Endothelial cell of hepatic sinusoid (primary cell): ENCODE results near the gene PTGER1.
"Not testable (repeated sequence)": the region's sequence is repeated elsewhere in the genome, so short reads cannot be mapped to it uniquely, and the experiment has no call there.

Experiments used
- in situ Hi-C: cut with HindIII; loops from 2 replicates; pipeline ENCODE4 v1.10.0; 2017; ENCODE audit warnings: low sequenced_read_pairs

The PTGER1 gene

GRCh38 chr19:14504575-14504974 lies 29.4 kb upstream of the PTGER1 start:
- in situ Hi-C loops: not testable (repeated sequence)

- in situ Hi-C loops: no loop called here
These were observed 28.1 kb upstream of the PTGER1 start for GRCh38 chr19:14503285-14503684.

- in situ Hi-C loops: no loop called here
These were observed 27.4 kb upstream of the PTGER1 start for GRCh38 chr19:14502334-14503092.

GRCh38 chr19:14497228-14497921 lies 22.2 kb upstream of the PTGER1 start:
- in situ Hi-C loops: no loop called here

GRCh38 chr19:14496834-14497227 lies 21.7 kb upstream of the PTGER1 start:
- in situ Hi-C loops: no loop called here

- in situ Hi-C loops: no loop called here
These were observed 21.1 kb upstream of the PTGER1 start, which contains the start of gene GIPC1 for GRCh38 chr19:14496029-14496833. TSS of gene GIPC1 (minus strand) at chr19:14496127. CDS start at chr19:14482976, 13,151 bp downstream.

- in situ Hi-C loops: no loop called here
These were observed 20.5 kb upstream of the PTGER1 start for GRCh38 chr19:14495672-14496028.

- in situ Hi-C loops: no loop called here
These were observed 19.9 kb upstream of the PTGER1 start for GRCh38 chr19:14494910-14495671.

GRCh38 chr19:14494411-14494810 lies 19.3 kb upstream of the PTGER1 start:
- in situ Hi-C loops: no loop called here

- in situ Hi-C loops: no loop called here
These were observed 17.7 kb upstream of the PTGER1 start for GRCh38 chr19:14492756-14493337.

- in situ Hi-C loops: no loop called here
These were observed 12.4 kb upstream of the PTGER1 start for GRCh38 chr19:14487370-14488125.

- in situ Hi-C loops: no loop called here
These were observed 7.2 kb upstream of the PTGER1 start for GRCh38 chr19:14482172-14482941.

GRCh38 chr19:14480700-14481079 lies 5.5 kb upstream of the PTGER1 start:
- in situ Hi-C loops: no loop called here

- in situ Hi-C loops: loop anchor here (5.0 kb wide), 1 partner anchor 68 kb away; no protein-coding TSS in a partner anchor
These were observed 5.0 kb upstream of the PTGER1 start for GRCh38 chr19:14479975-14480699.

GRCh38 chr19:14479309-14479974 lies 4.3 kb upstream of the PTGER1 start:
- in situ Hi-C loops: loop anchor here (5.0 kb wide), 1 partner anchor 67 kb away; no protein-coding TSS in a partner anchor

GRCh38 chr19:14478113-14478545 lies 3.0 kb upstream of the PTGER1 start:
- in situ Hi-C loops: loop anchor here (5.0 kb wide), 1 partner anchor 66 kb away; no protein-coding TSS in a partner anchor

- in situ Hi-C loops: loop anchor here (5.0 kb wide), 1 partner anchor 65 kb away; no protein-coding TSS in a partner anchor
These were observed 2.4 kb upstream of the PTGER1 start for GRCh38 chr19:14477418-14478112.
